Body of pancreas (tissue), 4 donors: ENCODE results near the gene PRTN3. TPM values are rescaled to one million over a fixed set of nuclear protein-coding genes. Genes with fewer than 3 reads are reported as not detected.

Experiments
- ATAC-seq: fragments of 150-250 bp; one replicate; pipeline ENCODE4 v1.9.1; 2016
- DNase-seq, 4 donors: peaks; one replicate each; pipeline ENCODE4 v3.0.0-alpha.2; 2019
- H3K27ac ChIP-seq, 4 donors: fragments of 200-600 bp; sonication (generic); 1 replicate in 3 of 4; 2 replicates in 1 of 4; pipeline versions ENCODE4 v1.5.1 to v1.6.1; 2016 to 2019; ENCODE audit warnings: mild to moderate bottlenecking in 1 of 4, mixed read lengths in 1 of 4, moderate library complexity in 1 of 4
- H3K27me3 ChIP-seq, 2 donors: fragments of 200-600 bp; sonication (generic); one replicate each; pipeline ENCODE4 v1.6.0; 2016; ENCODE audit warnings: mild to moderate bottlenecking in 1 of 2
- H3K36me3 ChIP-seq, 2 donors: fragments of 200-600 bp; sonication (generic); replicated peaks in 1 of 2; 2 replicates each; pipeline ENCODE4 v1.5.1; 2016; ENCODE audit warnings: low read depth in 2 of 2; ENCODE audit not compliant: insufficient read depth in 1 of 2
- H3K4me1 ChIP-seq: fragments of 200-600 bp; sonication (generic); one replicate; pipeline ENCODE4 v1.6.0; 2016
- H3K4me3 ChIP-seq, 2 donors: fragments of 200-600 bp; sonication (generic); 1 replicate in 1 of 2; 2 replicates in 1 of 2; pipeline ENCODE4 v1.5.1; 2016 to 2019
- H3K9me3 ChIP-seq, 3 donors: fragments of 200-600 bp; sonication (generic); 1 replicate in 2 of 3; 2 replicates in 1 of 3; pipeline ENCODE4 v1.5.1; 2016
- POLR2A ChIP-seq, 3 donors: fragments of 450-650 bp; IDR thresholded peaks; one replicate each; pipeline ENCODE4 v1.6.1; 2016; ENCODE audit warnings: antibody characterized with exemption in 3 of 3, mild to moderate bottlenecking in 2 of 3
- WGBS, 2 donors: methylation state at CpG; one replicate each; pipeline ENCODE4 v1.1.5; 2017; 5-methylcytosine and 5-hydroxymethylcytosine counted together
- intact Hi-C: fragments of 100-400 bp; cut with DNase I; formaldehyde crosslinking; loops from one replicate; pipeline ENCODE4 v1.15.1; 2023
- total RNA-seq, 2 donors: library from RNA; depleted of rRNA; stranded (reverse); fragments of >200 nt; gene quantifications; one replicate each; pipeline ENCODE4 v1.1.0, GENCODE V29; 2016
- TF ChIP-seq, protein P1 (sequence below), 7 experiments: fragments of 450-650 bp in 4 of 7; fragments of 200-600 bp in 3 of 7; sonication (generic) in 3 of 7; IDR thresholded peaks; one replicate each; pipeline ENCODE4 v1.5.1; 2016 to 2019; ENCODE audit warnings: antibody characterized with exemption in 7 of 7

Gene PRTN3
- total RNA-seq, 2 donors from 2014 or later: 0.99 TPM; not detected in 1

DNA sequence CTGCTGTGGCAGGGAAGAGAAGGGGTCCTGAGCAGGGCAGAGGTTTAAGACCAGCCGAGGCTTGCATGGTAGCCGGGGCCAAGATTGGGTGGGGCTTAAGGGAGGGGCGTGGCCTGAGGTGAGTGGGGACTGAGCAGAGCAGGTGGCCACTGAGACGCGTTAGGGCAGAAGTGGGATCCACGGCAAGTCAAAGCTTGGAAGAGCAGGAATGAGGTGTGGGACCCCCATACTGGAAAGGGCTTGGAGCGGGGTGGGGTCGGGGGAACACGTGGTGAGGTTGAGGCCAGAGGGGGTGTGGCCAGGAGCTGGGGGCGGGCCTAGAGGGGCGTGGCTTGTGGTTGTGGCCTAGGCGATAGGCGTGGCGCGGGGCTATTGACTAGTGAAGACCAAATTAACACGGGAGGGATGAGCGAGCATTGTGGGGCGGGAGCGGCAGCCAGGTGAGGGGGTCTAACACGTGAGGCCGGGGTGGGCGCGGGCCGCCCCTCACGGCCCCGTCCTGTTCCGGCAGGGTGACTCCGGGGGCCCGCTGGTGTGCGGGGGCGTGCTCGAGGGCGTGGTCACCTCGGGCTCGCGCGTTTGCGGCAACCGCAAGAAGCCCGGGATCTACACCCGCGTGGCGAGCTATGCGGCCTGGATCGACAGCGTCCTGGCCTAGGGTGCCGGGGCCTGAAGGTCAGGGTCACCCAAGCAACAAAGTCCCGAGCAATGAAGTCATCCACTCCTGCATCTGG lies 21.9 kb downstream of the PRTN3 start:
- no peaks in the 10 kb centered on the region for H3K36me3 ChIP-seq
- H3K4me3 ChIP-seq: no peak overlapping the region
- no peaks in the 10 kb centered on the region for H3K27me3 ChIP-seq
- 11 to 21% methylated on average over 46 to 48 of the region's 48 CpGs for WGBS, 2 donors
- DNase-seq (peak; percentile 62 to 73 (median 68)), ATAC-seq (peak; percentile 31)
- H3K9me3 ChIP-seq: no peaks in the 10 kb centered on the region
- intact Hi-C loops: loop anchor here (5.0 kb wide), 1 partner anchor 55 kb away; the partner anchor contains the start of gene KISS1R
- H3K27ac ChIP-seq: no peak overlapping the region
- TF ChIP-seq, protein P1, sequence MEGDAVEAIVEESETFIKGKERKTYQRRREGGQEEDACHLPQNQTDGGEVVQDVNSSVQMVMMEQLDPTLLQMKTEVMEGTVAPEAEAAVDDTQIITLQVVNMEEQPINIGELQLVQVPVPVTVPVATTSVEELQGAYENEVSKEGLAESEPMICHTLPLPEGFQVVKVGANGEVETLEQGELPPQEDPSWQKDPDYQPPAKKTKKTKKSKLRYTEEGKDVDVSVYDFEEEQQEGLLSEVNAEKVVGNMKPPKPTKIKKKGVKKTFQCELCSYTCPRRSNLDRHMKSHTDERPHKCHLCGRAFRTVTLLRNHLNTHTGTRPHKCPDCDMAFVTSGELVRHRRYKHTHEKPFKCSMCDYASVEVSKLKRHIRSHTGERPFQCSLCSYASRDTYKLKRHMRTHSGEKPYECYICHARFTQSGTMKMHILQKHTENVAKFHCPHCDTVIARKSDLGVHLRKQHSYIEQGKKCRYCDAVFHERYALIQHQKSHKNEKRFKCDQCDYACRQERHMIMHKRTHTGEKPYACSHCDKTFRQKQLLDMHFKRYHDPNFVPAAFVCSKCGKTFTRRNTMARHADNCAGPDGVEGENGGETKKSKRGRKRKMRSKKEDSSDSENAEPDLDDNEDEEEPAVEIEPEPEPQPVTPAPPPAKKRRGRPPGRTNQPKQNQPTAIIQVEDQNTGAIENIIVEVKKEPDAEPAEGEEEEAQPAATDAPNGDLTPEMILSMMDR (IDR thresholded peaks at IDR 0.05): no peak
- TF ChIP-seq POLR2A (IDR thresholded peaks at IDR 0.05): no peak
- H3K4me1 ChIP-seq: peaks cover 27% of the 10 kb centered on the region

DNA sequence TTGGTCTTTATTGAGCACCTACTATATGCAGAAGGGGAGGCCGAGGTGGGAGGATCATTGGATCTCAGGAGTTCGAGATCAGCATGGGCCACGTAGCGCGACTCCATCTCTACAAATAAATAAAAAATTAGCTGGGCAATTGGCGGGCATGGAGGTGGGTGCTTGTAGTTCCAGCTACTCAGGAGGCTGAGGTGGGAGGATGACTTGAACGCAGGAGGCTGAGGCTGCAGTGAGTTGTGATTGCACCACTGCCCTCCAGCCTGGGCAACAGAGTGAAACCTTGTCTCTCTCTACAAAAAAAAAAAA lies 22.5 kb downstream of the PRTN3 start:
- TF ChIP-seq, protein P1 (IDR thresholded peaks at IDR 0.05): no peak
- TF ChIP-seq POLR2A (IDR thresholded peaks at IDR 0.05): no peak
- Histone ChIP-seq H3K27ac (peak overlapping the region in 1 of 4 donors; percentile 64), H3K36me3 (peaks cover 0 to 2% of the 10 kb centered on the region in 2 donors), H3K9me3 (no peaks in the 10 kb centered on the region), H3K4me1 (peaks cover 27% of the 10 kb centered on the region), H3K27me3 (no peaks in the 10 kb centered on the region), H3K4me3 (no peak overlapping the region)
- ATAC-seq: no peak
- WGBS, 2 donors: 72 to 86% methylated on average over 7 of the region's 7 CpGs
- intact Hi-C loops: loop anchor here (5.0 kb wide), 1 partner anchor 54 kb away; the partner anchor contains the start of gene KISS1R
- no peak for DNase-seq

DNA sequence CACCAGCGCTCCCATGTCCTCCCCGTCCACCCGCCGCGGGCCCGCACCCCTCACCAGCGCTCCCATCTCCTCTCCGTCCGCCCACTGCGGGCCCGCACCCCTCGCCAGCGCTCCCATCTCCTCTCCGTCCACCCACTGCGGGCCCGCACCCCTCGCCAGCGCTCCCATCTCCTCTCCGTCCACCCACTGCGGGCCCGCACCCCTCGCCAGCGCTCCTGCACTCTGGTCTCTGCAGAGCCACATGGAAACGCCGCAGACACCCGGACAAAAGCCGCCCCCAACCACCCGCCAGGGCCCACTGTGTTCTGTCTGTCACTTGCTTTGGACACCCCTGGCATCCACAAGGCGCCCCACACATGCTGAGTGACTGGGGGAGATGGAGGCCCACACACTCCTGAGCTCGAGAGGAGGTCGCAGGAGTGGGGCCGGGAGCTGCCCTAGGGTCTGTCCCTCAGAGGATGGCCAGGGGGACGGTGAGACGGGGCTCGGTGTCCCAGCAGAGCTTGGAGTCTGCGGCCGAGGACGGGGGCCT lies 26.0 kb downstream of the PRTN3 start:
- no peaks in the 10 kb centered on the region for H3K27me3 ChIP-seq
- H3K4me3 ChIP-seq: no peak overlapping the region
- H3K27ac ChIP-seq: no peak overlapping the region
- no peaks in the 10 kb centered on the region for H3K9me3 ChIP-seq
- DNase-seq (no peak), ATAC-seq (no peak)
- intact Hi-C loops: no loop called here
- 86 to 94% methylated on average over 31 to 34 of the region's 38 CpGs for WGBS, 2 donors
- peaks cover 19% of the 10 kb centered on the region for H3K4me1 ChIP-seq
- TF ChIP-seq POLR2A (IDR thresholded peaks at IDR 0.05): no peak
- TF ChIP-seq, protein P1 (IDR thresholded peaks at IDR 0.05): no peak
- peaks cover 2 to 8% of the 10 kb centered on the region in 2 donors for H3K36me3 ChIP-seq

DNA sequence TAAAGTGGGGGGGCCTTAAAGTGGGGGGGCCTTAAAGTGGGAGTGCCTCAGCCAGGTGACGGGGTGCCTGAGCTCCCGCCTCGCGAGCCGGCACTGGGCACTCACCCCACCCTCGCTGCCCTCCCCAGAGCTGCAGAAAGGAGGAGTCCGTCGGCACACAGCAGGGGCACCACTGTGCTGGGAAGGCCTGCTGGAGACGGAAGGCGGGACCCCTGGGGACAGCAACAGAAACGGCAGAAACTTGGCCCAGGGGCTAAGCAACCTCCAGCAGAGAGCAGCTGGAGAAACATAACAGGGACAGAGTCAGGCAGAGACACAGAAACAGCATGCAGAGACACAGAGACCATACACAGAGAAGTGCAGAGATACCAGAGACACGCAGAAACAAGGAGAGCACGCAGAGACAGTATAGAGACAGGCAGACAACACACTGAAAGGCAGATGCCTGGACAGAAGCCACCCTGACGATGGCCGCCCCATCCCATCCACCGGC lies 26.5 kb downstream of the PRTN3 start:
- Histone ChIP-seq H3K9me3 (no peaks in the 10 kb centered on the region), H3K4me3 (no peak overlapping the region), H3K36me3 (peaks cover 2 to 8% of the 10 kb centered on the region in 2 donors), H3K27ac (no peak overlapping the region), H3K27me3 (no peaks in the 10 kb centered on the region), H3K4me1 (peaks cover 20% of the 10 kb centered on the region)
- DNase-seq (no peak), ATAC-seq (no peak)
- WGBS, 2 donors: 82 to 92% methylated on average over 10 to 16 of the region's 16 CpGs
- intact Hi-C loops: no loop called here
- no peak for TF ChIP-seq POLR2A (IDR thresholded peaks at IDR 0.05)
- TF ChIP-seq, protein P1 (IDR thresholded peaks at IDR 0.05): no peak
